Measurements from ENCODE around the gene DLG4. TPM values are rescaled to one million over a fixed set of nuclear protein-coding genes. Genes with fewer than 3 reads are reported as not detected.

The DLG4 gene
- total RNA-seq, 1 donor from 2014 or later = 29.3 TPM

DNA sequence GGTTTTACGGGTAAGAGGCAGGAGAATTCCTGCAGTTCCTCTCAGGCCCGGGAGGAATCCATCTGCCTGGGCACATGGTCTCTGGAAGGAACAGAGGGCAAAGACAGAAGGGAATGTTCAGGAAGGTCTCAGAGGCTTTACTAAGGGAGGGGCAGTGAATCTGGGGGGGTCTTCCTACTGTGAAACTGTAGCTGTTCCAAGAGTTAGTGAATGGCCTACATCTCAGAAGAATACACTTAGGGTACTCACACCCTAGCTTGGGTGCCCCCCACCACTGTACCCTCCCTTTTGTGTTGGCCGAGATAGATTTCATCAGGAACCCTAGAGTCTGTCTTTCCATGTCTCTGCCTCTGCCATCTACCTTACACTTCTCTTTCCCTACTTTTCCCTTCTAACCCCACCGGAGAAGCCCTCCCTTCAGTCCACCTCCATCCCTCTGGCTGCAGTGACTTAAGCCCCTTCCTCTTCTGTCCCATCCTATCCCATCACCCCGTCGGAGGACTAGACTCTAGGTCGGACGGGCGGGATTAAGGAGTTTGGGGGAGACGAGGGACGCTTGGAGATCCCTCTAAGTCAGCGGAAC, 316 bp downstream of the DLG4 start:
- Histone ChIP-seq H3K36me3 (peaks cover 32% of the 10 kb centered on the region), H3K4me1 (peaks cover 62% of the 10 kb centered on the region), H3K9me3 (no peaks in the 10 kb centered on the region), H3K27me3 (ENCODE audit: low read depth) (no peaks in the 10 kb centered on the region), H3K27ac (peak overlapping the region; percentile 97), H3K4me3 (peak overlapping the region; percentile 97)
- TF ChIP-seq, protein P1, sequence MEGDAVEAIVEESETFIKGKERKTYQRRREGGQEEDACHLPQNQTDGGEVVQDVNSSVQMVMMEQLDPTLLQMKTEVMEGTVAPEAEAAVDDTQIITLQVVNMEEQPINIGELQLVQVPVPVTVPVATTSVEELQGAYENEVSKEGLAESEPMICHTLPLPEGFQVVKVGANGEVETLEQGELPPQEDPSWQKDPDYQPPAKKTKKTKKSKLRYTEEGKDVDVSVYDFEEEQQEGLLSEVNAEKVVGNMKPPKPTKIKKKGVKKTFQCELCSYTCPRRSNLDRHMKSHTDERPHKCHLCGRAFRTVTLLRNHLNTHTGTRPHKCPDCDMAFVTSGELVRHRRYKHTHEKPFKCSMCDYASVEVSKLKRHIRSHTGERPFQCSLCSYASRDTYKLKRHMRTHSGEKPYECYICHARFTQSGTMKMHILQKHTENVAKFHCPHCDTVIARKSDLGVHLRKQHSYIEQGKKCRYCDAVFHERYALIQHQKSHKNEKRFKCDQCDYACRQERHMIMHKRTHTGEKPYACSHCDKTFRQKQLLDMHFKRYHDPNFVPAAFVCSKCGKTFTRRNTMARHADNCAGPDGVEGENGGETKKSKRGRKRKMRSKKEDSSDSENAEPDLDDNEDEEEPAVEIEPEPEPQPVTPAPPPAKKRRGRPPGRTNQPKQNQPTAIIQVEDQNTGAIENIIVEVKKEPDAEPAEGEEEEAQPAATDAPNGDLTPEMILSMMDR (IDR thresholded peaks at IDR 0.05) = no peak
- ATAC-seq (no peak), DNase-seq (no peak)
- intact Hi-C loops (cut with DNase I) = no loop called here

DNA sequence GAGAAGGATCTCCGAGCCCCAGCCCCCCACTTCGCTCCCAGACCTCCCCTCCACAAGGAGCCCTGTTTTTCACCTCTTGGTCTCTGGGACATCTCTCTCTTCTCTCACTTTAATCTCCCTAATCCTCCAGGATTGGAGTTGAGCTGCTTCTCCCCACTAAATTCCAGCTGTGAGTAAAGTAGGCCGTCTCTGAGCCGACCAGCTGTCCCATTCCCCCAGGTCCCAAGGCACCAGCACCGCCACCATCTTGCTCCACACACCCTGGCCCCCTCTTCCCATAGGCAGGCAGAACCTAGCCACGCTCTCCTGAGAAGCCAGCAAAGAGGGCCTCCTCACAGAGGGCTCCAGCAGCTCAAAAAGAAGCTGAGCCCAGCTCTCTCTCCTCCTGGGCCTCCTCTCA, 878 bp downstream of the DLG4 start:
- no peak for ATAC-seq
- DNase-seq = no peak
- H3K27ac ChIP-seq = peak overlapping the region; percentile 97
- no peak overlapping the region for H3K4me3 ChIP-seq
- peaks cover 67% of the 10 kb centered on the region for H3K4me1 ChIP-seq
- intact Hi-C loops (cut with DNase I) = no loop called here
- H3K9me3 ChIP-seq = no peaks in the 10 kb centered on the region
- H3K27me3 ChIP-seq (ENCODE audit: low read depth) = no peaks in the 10 kb centered on the region
- TF ChIP-seq, protein P1 (IDR thresholded peaks at IDR 0.05) = no peak
- peaks cover 26% of the 10 kb centered on the region for H3K36me3 ChIP-seq

DNA sequence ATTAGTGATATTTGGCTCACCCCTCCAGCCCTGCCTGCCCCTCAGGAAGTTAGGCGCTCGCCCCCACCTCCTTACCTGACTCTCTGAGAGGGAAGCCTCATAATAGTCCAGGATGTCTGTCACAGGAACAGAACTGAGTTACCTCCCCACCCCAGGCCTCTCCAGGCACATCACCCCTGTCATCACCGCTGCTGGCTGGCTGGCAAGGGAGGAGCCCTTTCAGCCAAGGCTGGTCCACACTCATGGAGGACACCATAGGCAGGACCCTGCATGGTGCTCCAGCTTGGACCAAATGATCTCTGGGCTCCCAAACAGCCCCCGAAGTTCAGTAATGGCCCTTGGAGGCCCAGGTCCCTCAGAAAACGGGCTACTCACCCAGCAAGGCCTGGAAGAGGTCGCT, 1.5 kb downstream of the DLG4 start:
- Histone ChIP-seq H3K27me3 (ENCODE audit: low read depth) (no peaks in the 10 kb centered on the region), H3K4me3 (peak overlapping the region; percentile 49), H3K27ac (peak overlapping the region; percentile 68), H3K36me3 (peaks cover 20% of the 10 kb centered on the region), H3K4me1 (peaks cover 72% of the 10 kb centered on the region), H3K9me3 (no peaks in the 10 kb centered on the region)
- no peak for ATAC-seq
- TF ChIP-seq, protein P1 (IDR thresholded peaks at IDR 0.05) = no peak
- intact Hi-C loops (cut with DNase I) = no loop called here
- no peak for DNase-seq

DNA sequence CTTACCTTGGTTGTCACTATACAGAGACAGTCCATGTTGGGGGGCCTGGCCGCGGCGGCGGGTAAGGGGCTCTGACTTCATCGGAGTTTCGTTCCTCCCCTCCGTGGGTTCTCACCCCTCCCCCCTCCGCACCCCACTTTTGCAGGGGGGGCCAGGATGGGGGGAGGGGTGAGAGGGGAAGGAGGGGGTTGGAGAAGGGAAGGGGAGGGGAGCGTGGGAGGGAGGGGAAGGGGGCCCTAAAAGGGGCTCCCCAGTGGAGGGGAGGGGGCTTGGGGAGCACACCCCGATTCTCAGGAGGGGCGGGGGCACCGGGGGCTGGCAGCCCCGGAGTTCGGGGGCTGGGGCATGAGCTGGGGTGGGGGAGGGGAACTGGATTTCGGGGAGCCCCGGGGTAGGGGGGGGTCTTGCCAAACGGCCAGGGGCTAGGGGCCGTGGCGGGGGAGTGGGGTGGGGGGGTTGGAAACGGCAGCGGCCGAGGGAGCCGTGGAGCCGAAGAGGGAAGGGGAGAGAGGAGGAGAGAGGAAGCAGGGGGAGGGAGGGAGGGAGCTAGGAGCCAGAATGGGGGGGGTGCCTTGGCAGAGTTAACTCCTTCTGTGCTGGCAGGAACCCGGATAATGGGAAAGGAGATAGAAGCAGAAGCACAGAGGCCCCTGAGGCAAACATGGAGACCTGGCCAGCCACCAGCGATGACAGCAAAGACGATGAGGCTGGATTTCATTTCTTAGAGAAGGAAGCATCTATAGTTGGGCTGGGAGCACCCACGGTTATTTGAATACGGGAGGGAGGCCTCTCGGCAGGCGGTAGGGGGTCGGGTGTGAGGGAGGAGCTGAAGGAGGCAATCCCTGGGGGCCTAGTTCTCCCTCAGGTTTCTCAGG, 2.3 kb downstream of the DLG4 start:
- H3K4me1 ChIP-seq = peaks cover 72% of the 10 kb centered on the region

DNA sequence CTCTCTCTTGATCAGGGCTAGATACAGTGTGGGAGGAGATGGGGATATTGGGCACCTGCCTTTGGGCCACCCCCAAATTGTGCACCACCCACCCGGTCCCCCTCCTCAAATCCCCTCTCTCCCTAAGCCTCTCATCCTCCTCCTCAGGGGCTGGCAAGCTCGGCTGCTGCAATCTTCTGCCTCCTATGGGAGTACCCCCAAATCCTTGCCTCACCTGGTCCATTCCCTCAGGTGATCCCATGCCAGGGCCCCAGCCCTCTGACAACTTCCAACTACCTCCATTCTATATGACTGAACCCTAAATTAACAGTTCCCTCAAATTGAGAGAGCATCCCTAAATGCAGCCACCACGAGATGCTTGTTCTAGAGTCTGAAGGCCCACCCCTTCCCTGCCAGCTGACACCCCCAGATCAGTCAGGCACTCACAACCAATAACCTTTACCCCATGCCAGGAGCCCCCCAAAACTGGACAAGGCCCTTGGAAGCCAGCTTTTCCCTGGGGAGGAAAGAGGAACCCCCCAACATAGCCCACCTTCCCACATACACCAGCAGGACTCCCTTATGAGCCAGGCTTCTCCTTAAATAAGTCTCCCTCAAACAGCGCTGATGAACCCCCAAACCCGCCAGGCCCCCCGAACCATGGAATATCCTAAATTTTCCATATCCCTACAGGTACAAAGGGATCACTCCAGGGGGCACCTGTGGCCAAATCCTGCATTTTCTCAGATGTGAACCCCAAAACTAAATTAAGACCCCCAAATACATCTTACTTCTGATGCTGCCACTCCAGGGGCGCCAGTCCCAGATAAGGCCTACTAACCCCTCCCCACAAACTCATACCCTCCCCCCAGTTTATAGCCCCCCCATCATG, 3.2 kb downstream of the DLG4 start:
- Histone ChIP-seq H3K36me3 (peaks cover 3% of the 10 kb centered on the region), H3K4me3 (peak overlapping the region; percentile 49), H3K27ac (peak overlapping the region; percentile 68), H3K27me3 (ENCODE audit: low read depth) (no peaks in the 10 kb centered on the region), H3K9me3 (no peaks in the 10 kb centered on the region), H3K4me1 (peaks cover 70% of the 10 kb centered on the region)
- TF ChIP-seq, protein P1 (IDR thresholded peaks at IDR 0.05) = no peak
- DNase-seq (no peak), ATAC-seq (no peak)
- intact Hi-C loops (cut with DNase I) = no loop called here

More for the DNA sequence above, 2.3 kb downstream of the DLG4 start:
- Histone ChIP-seq H3K9me3 (no peaks in the 10 kb centered on the region), H3K27ac (peak overlapping the region; percentile 68), H3K36me3 (peaks cover 12% of the 10 kb centered on the region), H3K27me3 (ENCODE audit: low read depth) (no peaks in the 10 kb centered on the region), H3K4me3 (peak overlapping the region; percentile 49)
- DNase-seq = no peak
- intact Hi-C loops (cut with DNase I) = no loop called here
- ATAC-seq = no peak
- TF ChIP-seq, protein P1 (IDR thresholded peaks at IDR 0.05) = no peak

Data from lower lobe of right lung (tissue), 2 donors.